Skin of body (tissue), 2 donors: ENCODE results near the gene FAM111A. TPM values are rescaled to one million over a fixed set of nuclear protein-coding genes. Genes with fewer than 3 reads are reported as not detected.

Experiments used
- DNase-seq: peaks from one replicate; lab custom pipeline; 2025; lab: John Stamatoyannopoulos, UW
- total RNA-seq: library from RNA; depleted of rRNA; stranded (reverse); fragments of >200 nt; gene quantifications from one replicate; pipeline ENCODE4 v1.2.3, GENCODE V29; 2014

The FAM111A gene
- total RNA-seq, 1 donor from 2014 or later, result 46.8 TPM

GRCh38 chr11:59141191-59141590 is 1.5 kb upstream of the FAM111A start:
- DNase-seq, result no peak

- no peak for DNase-seq
These were observed 789 bp upstream of the FAM111A start for GRCh38 chr11:59141673-59142460.

GRCh38 chr11:59144096-59144495 is 1.4 kb downstream of the FAM111A start:
- DNase-seq, result no peak

- peak; percentile 87 for DNase-seq
These were observed 2.1 kb downstream of the FAM111A start for GRCh38 chr11:59144579-59145345.

GRCh38 chr11:59145534-59145933 is 2.9 kb downstream of the FAM111A start:
- DNase-seq, result no peak

GRCh38 chr11:59151761-59152160 is 9.1 kb downstream of the FAM111A start:
- DNase-seq, result no peak

- no peak for DNase-seq
These were observed 9.8 kb downstream of the FAM111A start for GRCh38 chr11:59152312-59152951.

GRCh38 chr11:59154610-59155009 is 12.0 kb downstream of the FAM111A start:
- no peak for DNase-seq

GRCh38 chr11:59157433-59157832 is 14.8 kb downstream of the FAM111A start:
- DNase-seq, result no peak

- DNase-seq, result peak; percentile 77
These were observed 15.8 kb downstream of the FAM111A start for GRCh38 chr11:59158206-59159068.

GRCh38 chr11:59164028-59164427 is 21.4 kb downstream of the FAM111A start:
- DNase-seq, result no peak

- DNase-seq, result peak; percentile 89
These were observed 29.1 kb downstream of the FAM111A start, which contains the start of gene DTX4 for GRCh38 chr11:59171508-59172322. Gene DTX4 (plus strand): TSS chr11:59172132. CDS start chr11:59172596, 464 bp downstream.

- DNase-seq, result no peak
These were observed 29.9 kb downstream of the FAM111A start for GRCh38 chr11:59172345-59173079.

- no peak for DNase-seq
These were observed 30.7 kb downstream of the FAM111A start for GRCh38 chr11:59173080-59173963.

GRCh38 chr11:59173964-59174663 is 31.5 kb downstream of the FAM111A start:
- DNase-seq, result no peak

- DNase-seq, result no peak
These were observed 32.0 kb downstream of the FAM111A start for GRCh38 chr11:59174664-59175033.

GRCh38 chr11:59175091-59175501 is 32.4 kb downstream of the FAM111A start:
- no peak for DNase-seq

- DNase-seq, result no peak
These were observed 33.7 kb downstream of the FAM111A start for GRCh38 chr11:59176330-59176729.
